ENCODE measurements around the gene ANKMY2.
"Not testable (repeated sequence)": the region's sequence is repeated elsewhere in the genome, so short reads cannot be mapped to it uniquely, and the experiment has no call there.

Gene ANKMY2

DNA sequence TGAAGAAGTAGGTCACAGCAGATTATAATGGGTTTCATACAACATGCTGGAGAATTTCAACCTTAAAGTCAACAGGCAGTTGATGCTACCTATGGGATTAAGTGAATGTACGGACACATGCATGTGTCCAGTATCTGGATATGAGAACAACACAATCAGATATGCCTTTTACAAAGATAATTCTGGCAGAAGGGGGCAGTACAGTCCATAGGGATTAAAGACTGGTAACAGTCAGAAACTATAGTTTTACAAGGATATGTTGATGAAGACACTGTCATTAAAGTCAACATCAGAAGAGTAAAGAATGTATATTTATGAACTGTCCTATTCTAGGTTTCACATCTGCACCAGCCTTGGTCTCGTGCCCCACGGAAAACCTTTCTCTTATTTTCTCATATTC is 41.5 kb downstream of the ANKMY2 start:
- FAIRE-seq, result no peak
- TF ChIP-seq, protein P1, sequence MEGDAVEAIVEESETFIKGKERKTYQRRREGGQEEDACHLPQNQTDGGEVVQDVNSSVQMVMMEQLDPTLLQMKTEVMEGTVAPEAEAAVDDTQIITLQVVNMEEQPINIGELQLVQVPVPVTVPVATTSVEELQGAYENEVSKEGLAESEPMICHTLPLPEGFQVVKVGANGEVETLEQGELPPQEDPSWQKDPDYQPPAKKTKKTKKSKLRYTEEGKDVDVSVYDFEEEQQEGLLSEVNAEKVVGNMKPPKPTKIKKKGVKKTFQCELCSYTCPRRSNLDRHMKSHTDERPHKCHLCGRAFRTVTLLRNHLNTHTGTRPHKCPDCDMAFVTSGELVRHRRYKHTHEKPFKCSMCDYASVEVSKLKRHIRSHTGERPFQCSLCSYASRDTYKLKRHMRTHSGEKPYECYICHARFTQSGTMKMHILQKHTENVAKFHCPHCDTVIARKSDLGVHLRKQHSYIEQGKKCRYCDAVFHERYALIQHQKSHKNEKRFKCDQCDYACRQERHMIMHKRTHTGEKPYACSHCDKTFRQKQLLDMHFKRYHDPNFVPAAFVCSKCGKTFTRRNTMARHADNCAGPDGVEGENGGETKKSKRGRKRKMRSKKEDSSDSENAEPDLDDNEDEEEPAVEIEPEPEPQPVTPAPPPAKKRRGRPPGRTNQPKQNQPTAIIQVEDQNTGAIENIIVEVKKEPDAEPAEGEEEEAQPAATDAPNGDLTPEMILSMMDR (IDR thresholded peaks at IDR 0.05; ENCODE audit: insufficient read depth, missing control alignments), result peak; percentile 16
- DNase-seq (ENCODE audit: insufficient read length, low spot score), result no peak

DNA sequence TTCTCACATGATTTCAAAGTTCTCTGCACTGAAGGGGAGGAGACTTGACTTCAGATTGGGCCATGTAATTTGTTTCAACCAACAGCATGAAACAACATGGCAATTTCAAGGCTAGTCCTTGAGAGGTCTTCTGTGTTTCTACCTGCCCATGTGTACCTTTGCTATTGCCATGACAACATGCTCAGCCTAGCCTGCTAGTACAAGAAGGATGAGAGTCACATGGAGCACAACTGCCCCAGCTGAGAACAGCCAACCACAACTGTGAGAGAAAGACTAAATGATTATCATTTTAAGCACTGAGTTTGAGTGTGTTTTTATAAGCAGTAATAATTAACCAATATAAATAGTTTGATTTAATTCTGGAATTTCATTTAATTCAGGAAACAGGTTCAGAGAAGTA is 41.9 kb downstream of the ANKMY2 start:
- no peak for FAIRE-seq
- TF ChIP-seq, protein P1 (IDR thresholded peaks at IDR 0.05; ENCODE audit: insufficient read depth, missing control alignments), result no peak
- no peak for DNase-seq (ENCODE audit: insufficient read length, low spot score)

DNA sequence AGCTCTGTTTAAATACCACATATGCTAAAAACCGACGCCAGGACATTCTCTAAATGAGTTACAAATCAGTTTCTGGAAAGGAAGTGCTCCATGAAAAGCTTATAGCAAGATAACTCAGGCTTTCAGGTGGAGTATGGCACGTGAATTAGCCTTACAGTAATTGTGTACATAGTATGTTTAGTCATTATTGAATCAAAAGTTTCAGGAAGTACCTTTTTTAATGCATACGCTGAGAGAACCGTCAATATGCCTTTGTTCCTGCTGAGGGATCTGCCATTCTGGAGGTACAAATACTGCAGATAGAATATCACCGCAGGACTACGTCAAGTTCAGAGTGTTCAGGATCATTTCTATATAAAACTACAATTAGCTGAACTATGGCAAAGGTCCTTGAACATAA is 45.7 kb downstream of the ANKMY2 start:
- DNase-seq (ENCODE audit: insufficient read length, low spot score) (no peak), FAIRE-seq (no peak)
- TF ChIP-seq, protein P1 (IDR thresholded peaks at IDR 0.05; ENCODE audit: insufficient read depth, missing control alignments), result no peak

DNA sequence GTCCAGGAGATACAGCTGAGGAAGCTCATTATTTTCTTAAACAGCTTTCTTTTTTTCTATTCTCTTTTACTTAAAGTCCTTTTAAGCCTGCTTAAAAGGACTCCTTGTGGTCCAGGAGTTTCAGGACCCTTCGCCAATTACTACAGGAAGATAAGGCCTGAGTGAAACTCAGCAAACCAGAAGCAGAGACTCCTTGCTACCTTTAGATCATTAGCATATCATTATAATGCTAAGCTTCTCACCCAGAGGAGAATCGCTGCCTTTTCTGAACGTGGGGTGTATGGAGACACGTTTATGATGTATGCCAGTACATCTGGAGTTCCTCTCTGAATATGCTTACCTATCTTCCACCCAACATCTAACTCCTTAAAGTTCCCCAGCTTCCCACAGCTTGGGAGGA is 47.5 kb downstream of the ANKMY2 start:
- TF ChIP-seq, protein P1 (IDR thresholded peaks at IDR 0.05; ENCODE audit: insufficient read depth, missing control alignments), result no peak
- no peak for DNase-seq (ENCODE audit: insufficient read length, low spot score)
- no peak for FAIRE-seq

DNA sequence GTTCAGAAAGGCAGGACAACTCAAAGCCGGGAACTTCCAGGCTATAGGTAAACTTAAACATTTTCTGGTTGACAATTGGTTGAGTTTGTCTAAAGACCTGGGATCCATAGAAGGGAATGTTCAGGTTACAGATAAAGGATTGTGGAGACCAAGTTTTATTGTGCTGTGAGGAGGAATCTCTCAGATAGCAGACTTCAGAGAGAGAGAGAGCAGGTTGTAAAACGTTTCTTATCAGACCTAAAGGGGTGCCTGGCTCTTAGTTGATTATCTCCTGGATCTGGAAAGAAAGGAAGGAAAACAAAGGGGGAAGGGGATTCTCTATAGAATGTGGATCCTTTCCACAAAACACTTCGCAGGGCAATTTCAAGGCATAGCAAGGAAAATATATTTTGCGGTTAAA is 50.0 kb downstream of the ANKMY2 start:
- not testable (repeated sequence) for FAIRE-seq; DNase-seq (ENCODE audit: insufficient read length, low spot score)

DNA sequence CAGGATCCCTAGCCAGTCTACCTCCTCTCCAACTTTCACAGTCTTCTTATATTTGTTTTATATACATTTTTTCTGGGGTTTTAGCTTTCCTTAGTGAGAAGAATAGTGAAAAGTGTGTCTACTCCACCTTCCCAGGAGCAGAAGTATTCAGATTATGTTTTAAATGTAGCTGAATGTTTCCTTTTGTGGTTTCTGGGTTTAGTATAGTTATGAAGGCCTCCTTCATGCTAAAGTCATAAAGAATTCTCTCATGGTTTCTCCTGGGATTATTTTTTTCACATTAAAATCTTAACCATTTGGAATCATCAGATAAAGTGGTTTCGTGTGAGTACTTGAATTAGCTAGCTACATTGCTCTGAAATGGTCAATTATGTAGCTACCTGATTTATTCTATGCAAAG is 50.9 kb downstream of the ANKMY2 start:
- TF ChIP-seq, protein P1 (IDR thresholded peaks at IDR 0.05; ENCODE audit: insufficient read depth, missing control alignments), result no peak
- no peak for FAIRE-seq

DNA sequence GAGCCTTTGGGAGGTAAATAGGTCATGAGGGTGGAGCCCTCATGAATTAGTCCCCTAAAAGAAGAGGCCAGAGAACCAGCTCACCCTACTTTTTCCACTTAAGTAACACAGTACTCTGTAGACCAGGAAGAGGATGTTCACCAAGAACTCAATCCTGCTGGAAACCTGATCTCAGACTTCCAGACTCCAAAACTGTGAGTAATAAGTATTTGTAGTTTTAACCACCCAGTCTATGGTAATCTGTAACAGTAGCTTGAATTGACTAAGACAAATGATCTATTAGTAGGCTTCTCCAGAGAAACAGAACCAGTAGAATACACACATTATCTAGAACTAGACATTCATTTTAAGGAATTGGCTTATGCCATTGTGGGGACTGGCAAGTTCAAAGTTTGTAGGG is 51.5 kb downstream of the ANKMY2 start:
- no peak for DNase-seq (ENCODE audit: insufficient read length, low spot score)
- no peak for FAIRE-seq
- TF ChIP-seq, protein P1 (IDR thresholded peaks at IDR 0.05; ENCODE audit: insufficient read depth, missing control alignments), result no peak

More for the DNA sequence above, 50.9 kb downstream of the ANKMY2 start:
- no peak for DNase-seq (ENCODE audit: insufficient read length, low spot score)

DNA sequence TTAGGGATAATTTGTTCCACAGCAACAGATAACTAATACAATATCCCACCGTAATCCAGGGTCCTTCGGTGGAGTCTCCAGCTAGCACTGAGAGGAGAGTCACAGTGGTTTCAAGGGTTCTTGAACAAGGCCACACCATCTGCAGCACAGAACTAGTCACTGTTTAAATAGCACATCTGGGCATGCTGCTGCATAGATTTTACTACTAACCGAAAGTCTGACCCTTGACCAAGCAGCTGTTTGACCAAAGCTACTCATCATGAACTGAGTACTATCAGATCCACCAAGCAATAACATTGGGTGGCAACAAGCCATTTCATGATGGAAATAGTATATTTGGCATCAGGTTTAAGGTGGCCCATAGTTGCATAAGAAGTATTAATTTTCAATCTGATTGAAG is 53.2 kb downstream of the ANKMY2 start:
- FAIRE-seq (no peak), DNase-seq (ENCODE audit: insufficient read length, low spot score) (no peak)
- TF ChIP-seq, protein P1 (IDR thresholded peaks at IDR 0.05; ENCODE audit: insufficient read depth, missing control alignments), result no peak

All from D721Med (cell line).